Embryonic facial prominence (tissue), 1 donor: ENCODE measurements around the gene NF1.
"Not testable (repeated sequence)": the region's sequence is repeated elsewhere in the genome, so short reads cannot be mapped to it uniquely, and the experiment has no call there.

Experiments
- DNase-seq: peaks from one replicate; pipeline ENCODE4 v3.0.0-alpha.2; 2016; ENCODE audit errors: extremely low spot score

NF1 gene

GRCh38 chr17:31339906-31340661 lies 245.3 kb downstream of the NF1 start:
- no peak for DNase-seq

- not testable (repeated sequence) for DNase-seq
These were observed 250.5 kb downstream of the NF1 start for GRCh38 chr17:31345191-31345747.

- DNase-seq, result no peak
These were observed 254.7 kb downstream of the NF1 start for GRCh38 chr17:31349454-31349853.

GRCh38 chr17:31355935-31356334 lies 261.2 kb downstream of the NF1 start:
- no peak for DNase-seq

- no peak for DNase-seq
These were observed 262.3 kb downstream of the NF1 start for GRCh38 chr17:31357091-31357490.

- DNase-seq, result no peak
These were observed 263.1 kb downstream of the NF1 start for GRCh38 chr17:31357839-31358394.

- no peak for DNase-seq
These were observed 269.2 kb downstream of the NF1 start for GRCh38 chr17:31364012-31364411.

GRCh38 chr17:31366088-31366487 lies 271.3 kb downstream of the NF1 start:
- DNase-seq, result no peak

- no peak for DNase-seq
These were observed 274.5 kb downstream of the NF1 start for GRCh38 chr17:31369266-31369665.

- DNase-seq, result no peak
These were observed 276.8 kb downstream of the NF1 start for GRCh38 chr17:31371511-31372097.

GRCh38 chr17:31373150-31374093 lies 278.6 kb downstream of the NF1 start:
- DNase-seq, result no peak

GRCh38 chr17:31374094-31374447 lies 279.3 kb downstream of the NF1 start:
- DNase-seq, result no peak

GRCh38 chr17:31374503-31374902 lies 279.7 kb downstream of the NF1 start:
- no peak for DNase-seq

GRCh38 chr17:31378638-31379037 lies 283.9 kb downstream of the NF1 start:
- DNase-seq, result no peak

- DNase-seq, result no peak
These were observed 284.9 kb downstream of the NF1 start for GRCh38 chr17:31379597-31380205.

- DNase-seq, result no peak
These were observed 286.4 kb downstream of the NF1 start for GRCh38 chr17:31381165-31381668.

- DNase-seq, result not testable (repeated sequence)
These were observed 288.0 kb downstream of the NF1 start for GRCh38 chr17:31382668-31383275.

- DNase-seq, result not testable (repeated sequence)
These were observed 288.7 kb downstream of the NF1 start for GRCh38 chr17:31383488-31383887.

- no peak for DNase-seq
These were observed 290.9 kb downstream of the NF1 start for GRCh38 chr17:31385428-31386285.
